Measurements from ENCODE around the gene NALCN.

Gene NALCN

DNA sequence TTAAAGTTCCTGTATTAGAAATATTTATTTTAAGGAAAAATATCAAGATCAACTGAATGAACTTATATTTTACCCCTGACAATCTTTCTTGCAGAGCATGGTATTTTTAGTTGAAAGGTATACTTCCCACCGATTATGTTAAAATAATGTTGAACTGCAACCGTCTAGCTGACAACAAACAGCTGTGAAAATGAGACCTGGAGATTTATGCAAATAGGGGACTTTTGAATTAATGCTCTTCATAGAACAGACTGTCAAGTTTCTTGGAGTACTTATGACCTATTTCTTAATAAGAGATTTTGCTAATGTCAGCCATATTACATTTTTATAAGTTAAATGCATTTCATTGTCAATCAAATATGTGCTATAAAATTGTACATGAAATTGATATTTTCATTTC is 210.9 kb downstream of the NALCN start (continued):
- TF ChIP-seq, protein P1, sequence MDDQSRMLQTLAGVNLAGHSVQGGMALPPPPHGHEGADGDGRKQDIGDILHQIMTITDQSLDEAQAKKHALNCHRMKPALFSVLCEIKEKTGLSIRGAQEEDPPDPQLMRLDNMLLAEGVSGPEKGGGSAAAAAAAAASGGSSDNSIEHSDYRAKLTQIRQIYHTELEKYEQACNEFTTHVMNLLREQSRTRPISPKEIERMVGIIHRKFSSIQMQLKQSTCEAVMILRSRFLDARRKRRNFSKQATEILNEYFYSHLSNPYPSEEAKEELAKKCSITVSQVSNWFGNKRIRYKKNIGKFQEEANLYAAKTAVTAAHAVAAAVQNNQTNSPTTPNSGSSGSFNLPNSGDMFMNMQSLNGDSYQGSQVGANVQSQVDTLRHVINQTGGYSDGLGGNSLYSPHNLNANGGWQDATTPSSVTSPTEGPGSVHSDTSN (CRISPR knock-in tag; IDR thresholded peaks at IDR 0.05): no peak
- no peak for TF ChIP-seq ZNF777 (tag by site-specific recombination; IDR thresholded peaks at IDR 0.05; ENCODE audit: borderline replicate concordance)

DNA sequence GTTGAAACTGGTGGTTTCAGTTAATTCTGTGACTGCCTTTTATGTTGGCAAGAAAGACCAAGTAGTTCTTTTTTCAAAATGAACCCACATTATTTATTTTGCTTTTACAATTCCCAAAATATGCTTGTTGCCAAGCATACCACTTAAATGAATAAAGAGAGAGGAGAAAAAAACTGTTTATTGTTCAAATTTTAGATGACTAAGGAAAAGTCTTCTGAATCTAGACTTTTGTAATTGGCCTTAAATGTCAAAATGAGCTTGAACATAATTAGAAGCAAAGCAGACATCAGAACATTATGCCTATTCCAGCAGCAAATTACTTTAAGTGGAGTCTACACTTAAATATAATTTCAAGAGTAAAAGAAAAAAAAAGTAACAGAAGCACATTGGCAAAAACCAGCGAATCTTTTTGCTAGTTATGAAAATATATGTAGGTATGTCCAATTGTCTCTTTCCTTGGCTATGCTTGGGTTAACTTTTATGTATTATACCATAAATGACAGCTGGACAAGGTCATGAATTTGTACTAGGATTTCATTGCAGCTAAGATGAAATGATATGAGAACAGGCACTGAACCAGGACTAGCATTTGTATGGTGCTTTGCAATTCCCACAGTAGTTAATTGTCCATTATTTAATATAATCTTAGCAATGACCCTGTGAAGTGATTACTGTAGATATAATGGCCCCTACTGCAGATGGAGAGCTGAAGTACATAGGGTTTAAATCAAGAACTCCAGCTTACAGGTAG is 211.9 kb downstream of the NALCN start:
- Histone ChIP-seq H3K4me3 (ENCODE audit: low read depth, low read length) (no peak overlapping the region), H3K27ac (ENCODE audit: extremely low read depth, low read depth, low read length) (no peak overlapping the region), H3K9me3 (ENCODE audit: control insufficient read depth, insufficient read depth, low read depth, low read length) (no peaks in the 10 kb centered on the region), H3K36me3 (ENCODE audit: control insufficient read depth in 2 of 2, insufficient read depth in 1 of 2, low read length in 2 of 2) (no peaks in the 10 kb centered on the region), H3K4me1 (ENCODE audit: control insufficient read depth, insufficient read depth, low read length) (no peaks in the 10 kb centered on the region)
- CTCF ChIA-PET: interaction anchor here (0.7 kb wide), 1 partner anchor 26 kb away, joined by 4 read pairs; no protein-coding TSS in a partner anchor
- TF ChIP-seq ZNF596 (tag by site-specific recombination; IDR thresholded peaks at IDR 0.05): no peak
- TF ChIP-seq, protein P2, sequence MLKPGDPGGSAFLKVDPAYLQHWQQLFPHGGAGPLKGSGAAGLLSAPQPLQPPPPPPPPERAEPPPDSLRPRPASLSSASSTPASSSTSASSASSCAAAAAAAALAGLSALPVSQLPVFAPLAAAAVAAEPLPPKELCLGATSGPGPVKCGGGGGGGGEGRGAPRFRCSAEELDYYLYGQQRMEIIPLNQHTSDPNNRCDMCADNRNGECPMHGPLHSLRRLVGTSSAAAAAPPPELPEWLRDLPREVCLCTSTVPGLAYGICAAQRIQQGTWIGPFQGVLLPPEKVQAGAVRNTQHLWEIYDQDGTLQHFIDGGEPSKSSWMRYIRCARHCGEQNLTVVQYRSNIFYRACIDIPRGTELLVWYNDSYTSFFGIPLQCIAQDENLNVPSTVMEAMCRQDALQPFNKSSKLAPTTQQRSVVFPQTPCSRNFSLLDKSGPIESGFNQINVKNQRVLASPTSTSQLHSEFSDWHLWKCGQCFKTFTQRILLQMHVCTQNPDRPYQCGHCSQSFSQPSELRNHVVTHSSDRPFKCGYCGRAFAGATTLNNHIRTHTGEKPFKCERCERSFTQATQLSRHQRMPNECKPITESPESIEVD (tag by site-specific recombination; IDR thresholded peaks at IDR 0.05): no peak
- TF ChIP-seq, protein P3, sequence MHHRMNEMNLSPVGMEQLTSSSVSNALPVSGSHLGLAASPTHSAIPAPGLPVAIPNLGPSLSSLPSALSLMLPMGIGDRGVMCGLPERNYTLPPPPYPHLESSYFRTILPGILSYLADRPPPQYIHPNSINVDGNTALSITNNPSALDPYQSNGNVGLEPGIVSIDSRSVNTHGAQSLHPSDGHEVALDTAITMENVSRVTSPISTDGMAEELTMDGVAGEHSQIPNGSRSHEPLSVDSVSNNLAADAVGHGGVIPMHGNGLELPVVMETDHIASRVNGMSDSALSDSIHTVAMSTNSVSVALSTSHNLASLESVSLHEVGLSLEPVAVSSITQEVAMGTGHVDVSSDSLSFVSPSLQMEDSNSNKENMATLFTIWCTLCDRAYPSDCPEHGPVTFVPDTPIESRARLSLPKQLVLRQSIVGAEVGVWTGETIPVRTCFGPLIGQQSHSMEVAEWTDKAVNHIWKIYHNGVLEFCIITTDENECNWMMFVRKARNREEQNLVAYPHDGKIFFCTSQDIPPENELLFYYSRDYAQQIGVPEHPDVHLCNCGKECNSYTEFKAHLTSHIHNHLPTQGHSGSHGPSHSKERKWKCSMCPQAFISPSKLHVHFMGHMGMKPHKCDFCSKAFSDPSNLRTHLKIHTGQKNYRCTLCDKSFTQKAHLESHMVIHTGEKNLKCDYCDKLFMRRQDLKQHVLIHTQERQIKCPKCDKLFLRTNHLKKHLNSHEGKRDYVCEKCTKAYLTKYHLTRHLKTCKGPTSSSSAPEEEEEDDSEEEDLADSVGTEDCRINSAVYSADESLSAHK (tag by site-specific recombination; IDR thresholded peaks at IDR 0.05): no peak
- TF ChIP-seq ZNF239 (tag by site-specific recombination; IDR thresholded peaks at IDR 0.05): no peak
- TF ChIP-seq ZNF510 (tag by site-specific recombination; IDR thresholded peaks at IDR 0.05; ENCODE audit: insufficient replicate concordance): no peak
- no peak for TF ChIP-seq KLF16 (tag by site-specific recombination; IDR thresholded peaks at IDR 0.05)
- no peak for TF ChIP-seq ZNF521 (tag by site-specific recombination; IDR thresholded peaks at IDR 0.05)
- no peak for TF ChIP-seq ZNF19 (tag by site-specific recombination; IDR thresholded peaks at IDR 0.05; ENCODE audit: low read depth)
- TF ChIP-seq ZBTB48 (tag by site-specific recombination; IDR thresholded peaks at IDR 0.05): no peak
- TF ChIP-seq ZNF302 (tag by site-specific recombination; IDR thresholded peaks at IDR 0.05; ENCODE audit: low read depth): no peak
- POLR2A ChIA-PET: no interaction called here

DNA sequence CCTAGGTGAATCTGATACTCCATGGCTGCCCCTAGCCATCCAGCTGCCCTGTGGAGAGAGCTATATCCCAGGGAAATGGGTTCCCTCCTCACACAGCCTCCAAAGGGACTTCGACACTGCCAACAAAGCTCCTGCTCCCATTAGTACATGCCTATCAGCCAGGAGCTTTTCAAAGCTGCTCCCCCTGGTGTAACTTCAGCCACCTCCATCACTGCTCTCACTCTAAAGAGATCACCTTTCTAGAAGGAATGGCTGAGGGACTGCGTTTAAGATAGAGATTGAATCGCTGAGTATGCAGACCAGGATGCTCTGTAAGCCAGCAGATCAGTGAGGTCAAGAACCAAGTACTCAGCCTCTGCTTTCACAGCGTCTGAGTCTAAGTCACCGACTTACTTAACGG is 213.7 kb downstream of the NALCN start:
- no peak overlapping the region for H3K4me3 ChIP-seq (ENCODE audit: low read depth, low read length)
- no peaks in the 10 kb centered on the region for H3K36me3 ChIP-seq (ENCODE audit: control insufficient read depth in 2 of 2, insufficient read depth in 1 of 2, low read length in 2 of 2)
- no peaks in the 10 kb centered on the region for H3K9me3 ChIP-seq (ENCODE audit: control insufficient read depth, insufficient read depth, low read depth, low read length)
- H3K27ac ChIP-seq (ENCODE audit: extremely low read depth, low read depth, low read length): no peak overlapping the region
- ChIA-PET CTCF (interaction anchor here (1.1 kb wide), 1 partner anchor 17 kb away, joined by 3 read pairs; no protein-coding TSS in a partner anchor), POLR2A (no interaction called here)
- no peaks in the 10 kb centered on the region for H3K4me1 ChIP-seq (ENCODE audit: control insufficient read depth, insufficient read depth, low read length)
- TF ChIP-seq WT1 (tag by site-specific recombination; IDR thresholded peaks at IDR 0.05) (no peak), ZNF23 (tag by site-specific recombination; IDR thresholded peaks at IDR 0.05; ENCODE audit: borderline replicate concordance) (no peak)
- TF ChIP-seq, protein P4, sequence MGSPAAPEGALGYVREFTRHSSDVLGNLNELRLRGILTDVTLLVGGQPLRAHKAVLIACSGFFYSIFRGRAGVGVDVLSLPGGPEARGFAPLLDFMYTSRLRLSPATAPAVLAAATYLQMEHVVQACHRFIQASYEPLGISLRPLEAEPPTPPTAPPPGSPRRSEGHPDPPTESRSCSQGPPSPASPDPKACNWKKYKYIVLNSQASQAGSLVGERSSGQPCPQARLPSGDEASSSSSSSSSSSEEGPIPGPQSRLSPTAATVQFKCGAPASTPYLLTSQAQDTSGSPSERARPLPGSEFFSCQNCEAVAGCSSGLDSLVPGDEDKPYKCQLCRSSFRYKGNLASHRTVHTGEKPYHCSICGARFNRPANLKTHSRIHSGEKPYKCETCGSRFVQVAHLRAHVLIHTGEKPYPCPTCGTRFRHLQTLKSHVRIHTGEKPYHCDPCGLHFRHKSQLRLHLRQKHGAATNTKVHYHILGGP (tag by site-specific recombination; IDR thresholded peaks at IDR 0.05): no peak
- TF ChIP-seq, protein P5, sequence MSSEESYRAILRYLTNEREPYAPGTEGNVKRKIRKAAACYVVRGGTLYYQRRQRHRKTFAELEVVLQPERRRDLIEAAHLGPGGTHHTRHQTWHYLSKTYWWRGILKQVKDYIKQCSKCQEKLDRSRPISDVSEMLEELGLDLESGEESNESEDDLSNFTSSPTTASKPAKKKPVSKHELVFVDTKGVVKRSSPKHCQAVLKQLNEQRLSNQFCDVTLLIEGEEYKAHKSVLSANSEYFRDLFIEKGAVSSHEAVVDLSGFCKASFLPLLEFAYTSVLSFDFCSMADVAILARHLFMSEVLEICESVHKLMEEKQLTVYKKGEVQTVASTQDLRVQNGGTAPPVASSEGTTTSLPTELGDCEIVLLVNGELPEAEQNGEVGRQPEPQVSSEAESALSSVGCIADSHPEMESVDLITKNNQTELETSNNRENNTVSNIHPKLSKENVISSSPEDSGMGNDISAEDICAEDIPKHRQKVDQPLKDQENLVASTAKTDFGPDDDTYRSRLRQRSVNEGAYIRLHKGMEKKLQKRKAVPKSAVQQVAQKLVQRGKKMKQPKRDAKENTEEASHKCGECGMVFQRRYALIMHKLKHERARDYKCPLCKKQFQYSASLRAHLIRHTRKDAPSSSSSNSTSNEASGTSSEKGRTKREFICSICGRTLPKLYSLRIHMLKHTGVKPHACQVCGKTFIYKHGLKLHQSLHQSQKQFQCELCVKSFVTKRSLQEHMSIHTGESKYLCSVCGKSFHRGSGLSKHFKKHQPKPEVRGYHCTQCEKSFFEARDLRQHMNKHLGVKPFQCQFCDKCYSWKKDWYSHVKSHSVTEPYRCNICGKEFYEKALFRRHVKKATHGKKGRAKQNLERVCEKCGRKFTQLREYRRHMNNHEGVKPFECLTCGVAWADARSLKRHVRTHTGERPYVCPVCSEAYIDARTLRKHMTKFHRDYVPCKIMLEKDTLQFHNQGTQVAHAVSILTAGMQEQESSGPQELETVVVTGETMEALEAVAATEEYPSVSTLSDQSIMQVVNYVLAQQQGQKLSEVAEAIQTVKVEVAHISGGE (tag by site-specific recombination; conservative IDR thresholded peaks at IDR 0.05; ENCODE audit: low read depth): no peak
- TF ChIP-seq, protein P6, sequence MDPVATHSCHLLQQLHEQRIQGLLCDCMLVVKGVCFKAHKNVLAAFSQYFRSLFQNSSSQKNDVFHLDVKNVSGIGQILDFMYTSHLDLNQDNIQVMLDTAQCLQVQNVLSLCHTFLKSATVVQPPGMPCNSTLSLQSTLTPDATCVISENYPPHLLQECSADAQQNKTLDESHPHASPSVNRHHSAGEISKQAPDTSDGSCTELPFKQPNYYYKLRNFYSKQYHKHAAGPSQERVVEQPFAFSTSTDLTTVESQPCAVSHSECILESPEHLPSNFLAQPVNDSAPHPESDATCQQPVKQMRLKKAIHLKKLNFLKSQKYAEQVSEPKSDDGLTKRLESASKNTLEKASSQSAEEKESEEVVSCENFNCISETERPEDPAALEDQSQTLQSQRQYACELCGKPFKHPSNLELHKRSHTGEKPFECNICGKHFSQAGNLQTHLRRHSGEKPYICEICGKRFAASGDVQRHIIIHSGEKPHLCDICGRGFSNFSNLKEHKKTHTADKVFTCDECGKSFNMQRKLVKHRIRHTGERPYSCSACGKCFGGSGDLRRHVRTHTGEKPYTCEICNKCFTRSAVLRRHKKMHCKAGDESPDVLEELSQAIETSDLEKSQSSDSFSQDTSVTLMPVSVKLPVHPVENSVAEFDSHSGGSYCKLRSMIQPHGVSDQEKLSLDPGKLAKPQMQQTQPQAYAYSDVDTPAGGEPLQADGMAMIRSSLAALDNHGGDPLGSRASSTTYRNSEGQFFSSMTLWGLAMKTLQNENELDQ (tag by site-specific recombination; IDR thresholded peaks at IDR 0.05; ENCODE audit: low read depth): no peak
- TF ChIP-seq, protein P7, sequence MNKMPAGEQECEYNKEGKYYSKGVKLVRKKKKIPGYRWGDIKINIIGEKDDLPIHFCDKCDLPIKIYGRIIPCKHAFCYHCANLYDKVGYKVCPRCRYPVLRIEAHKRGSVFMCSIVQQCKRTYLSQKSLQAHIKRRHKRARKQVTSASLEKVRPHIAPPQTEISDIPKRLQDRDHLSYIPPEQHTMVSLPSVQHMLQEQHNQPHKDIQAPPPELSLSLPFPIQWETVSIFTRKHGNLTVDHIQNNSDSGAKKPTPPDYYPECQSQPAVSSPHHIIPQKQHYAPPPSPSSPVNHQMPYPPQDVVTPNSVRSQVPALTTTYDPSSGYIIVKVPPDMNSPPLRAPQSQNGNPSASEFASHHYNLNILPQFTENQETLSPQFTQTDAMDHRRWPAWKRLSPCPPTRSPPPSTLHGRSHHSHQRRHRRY (tag by site-specific recombination; IDR thresholded peaks at IDR 0.05): no peak

Data from HEK293 (cell line).